Right ventricle myocardium superior (tissue), 1 donor: ENCODE data around the gene NFKB1. TPM values are rescaled to one million over a fixed set of nuclear protein-coding genes. Genes with fewer than 3 reads are reported as not detected.

ENCODE experiments used
- ATAC-seq: fragments of 200-7000 bp; cut with Tn5 transposase; one replicate; pipeline ENCODE4 v1.9.1; 2020; ENCODE audit warnings: mild to moderate bottlenecking; ENCODE audit not compliant: poor library complexity
- DNase-seq: peaks from one replicate; pipeline ENCODE4 v3.0.0-alpha.2; 2020
- intact Hi-C: fragments of 100-400 bp; cut with DNase I; formaldehyde crosslinking; loops from one replicate; pipeline ENCODE4 v1.11.2; 2022
- total RNA-seq: library from RNA; stranded (reverse); fragmentation: NEBNext Ultra II Directional; extraction: Animal tissue kit (Norgen Biotek cat#: 25700); gene quantifications from one replicate; pipeline ENCODE4 v1.2.1, GENCODE V29; 2021
- donor health status: DM: no; HTN: yes; CAD: no; lungs with severe emphysema.

Gene NFKB1
- total RNA-seq, 1 donor from 2014 or later, result 18.9 TPM

- ATAC-seq, result no peak
Measured at GRCh38 chr4:102632241-102633065, 131.3 kb downstream of the NFKB1 start.

GRCh38 chr4:102633100-102633499 lies 131.9 kb downstream of the NFKB1 start:
- ATAC-seq, result no peak
- no peak for DNase-seq
- intact Hi-C loops, result no loop called here

More at GRCh38 chr4:102632241-102633065, 131.3 kb downstream of the NFKB1 start:
- no peak for DNase-seq
- intact Hi-C loops, result no loop called here

DNA sequence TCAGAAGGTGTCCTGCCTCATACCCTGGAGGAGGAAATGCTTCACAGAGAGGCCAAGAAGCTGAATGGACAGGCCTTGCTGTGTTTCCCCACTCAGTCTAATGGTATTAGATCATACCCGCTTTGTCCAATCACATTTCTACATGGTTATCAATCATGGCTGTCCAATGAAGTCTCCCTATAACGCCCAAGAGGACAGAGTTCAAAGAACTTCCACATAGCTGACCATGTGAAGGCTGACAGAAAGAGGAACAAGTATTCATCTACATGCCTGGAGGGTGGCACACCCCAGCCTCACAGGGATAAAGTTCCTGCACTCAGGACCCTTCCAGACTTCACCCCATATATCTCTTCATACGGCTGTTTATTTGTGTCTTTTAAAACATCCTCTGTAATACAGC lies 136.2 kb downstream of the NFKB1 start:
- DNase-seq, result no peak
- intact Hi-C loops, result no loop called here
- ATAC-seq, result no peak

GRCh38 chr4:102638621-102639020 lies 137.5 kb downstream of the NFKB1 start:
- DNase-seq, result no peak
- no peak for ATAC-seq
- intact Hi-C loops, result no loop called here

DNA sequence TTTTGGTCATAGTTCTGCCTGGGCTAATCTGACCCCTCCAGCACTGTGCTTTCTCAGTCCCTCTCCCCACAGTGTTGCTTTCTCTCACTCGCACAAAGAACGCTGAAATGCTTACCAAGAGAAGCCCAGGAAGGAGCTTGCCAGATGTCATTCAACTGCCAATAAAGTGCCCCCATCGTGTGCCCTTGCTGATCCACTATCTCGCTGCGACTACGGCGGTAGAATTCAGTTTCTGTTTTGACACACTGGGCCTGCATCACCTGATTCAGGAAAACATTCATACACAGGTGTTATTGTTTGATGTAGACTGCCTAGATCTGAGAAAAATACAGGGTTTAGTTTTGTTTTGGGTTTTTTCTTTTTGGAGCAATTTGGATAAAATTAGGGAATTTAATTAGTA lies 138.4 kb downstream of the NFKB1 start:
- no peak for DNase-seq
- ATAC-seq, result no peak
- intact Hi-C loops, result no loop called here

- intact Hi-C loops, result no loop called here
- no peak for ATAC-seq
- DNase-seq, result no peak
Measured at GRCh38 chr4:102640669-102641068, 139.5 kb downstream of the NFKB1 start.

DNA sequence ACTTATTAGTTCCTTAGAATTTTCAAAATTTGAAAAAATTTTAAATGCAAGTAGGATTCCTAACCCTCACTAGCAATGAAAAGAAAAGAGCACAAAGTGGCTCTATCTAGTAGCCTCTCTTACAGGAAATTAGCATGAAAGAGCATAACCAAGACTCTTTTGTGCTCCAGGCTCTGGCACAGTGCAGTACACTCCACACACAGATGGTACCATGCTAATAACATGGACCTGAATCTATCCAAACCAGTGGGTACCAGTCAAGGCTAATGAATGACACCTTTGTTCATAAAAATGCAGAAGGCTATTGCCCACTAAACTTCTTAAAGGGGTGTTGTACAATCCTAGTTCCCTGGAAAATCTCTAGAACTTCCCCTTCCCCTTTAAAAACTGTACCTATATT lies 140.6 kb downstream of the NFKB1 start:
- ATAC-seq (no peak), DNase-seq (no peak)
- intact Hi-C loops, result no loop called here

DNA sequence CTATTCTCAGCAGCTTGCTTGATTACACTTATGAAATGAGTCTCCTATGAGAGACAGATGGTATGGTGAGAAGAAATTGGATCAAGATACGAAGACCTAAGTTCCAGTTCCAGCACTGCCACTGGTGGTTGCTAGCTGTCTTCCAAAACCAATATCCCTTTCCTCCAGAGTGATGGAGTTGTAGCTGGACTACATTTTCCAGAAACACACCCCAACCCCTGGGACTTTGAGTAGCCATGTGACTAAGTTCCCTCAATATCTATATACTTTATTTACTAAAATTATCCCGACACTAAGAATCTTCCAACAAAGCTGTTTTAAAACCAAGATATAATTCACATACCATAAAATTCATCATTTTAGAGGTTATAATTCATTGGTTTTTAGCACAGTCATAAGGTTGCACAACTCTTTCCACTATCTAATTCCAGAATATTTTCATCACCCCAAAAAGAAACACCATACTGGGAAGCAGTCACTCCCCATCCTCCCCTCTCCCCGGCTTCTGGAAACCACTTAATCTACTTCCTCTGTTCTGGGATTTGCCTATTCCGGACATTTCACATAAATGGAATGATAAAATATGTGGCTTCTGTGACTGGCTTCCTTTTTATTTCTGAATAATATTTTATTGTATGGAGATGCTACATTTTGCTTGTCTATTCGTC lies 141.6 kb downstream of the NFKB1 start:
- no peak for DNase-seq
- ATAC-seq, result peak; percentile 84
- intact Hi-C loops, result no loop called here

DNA sequence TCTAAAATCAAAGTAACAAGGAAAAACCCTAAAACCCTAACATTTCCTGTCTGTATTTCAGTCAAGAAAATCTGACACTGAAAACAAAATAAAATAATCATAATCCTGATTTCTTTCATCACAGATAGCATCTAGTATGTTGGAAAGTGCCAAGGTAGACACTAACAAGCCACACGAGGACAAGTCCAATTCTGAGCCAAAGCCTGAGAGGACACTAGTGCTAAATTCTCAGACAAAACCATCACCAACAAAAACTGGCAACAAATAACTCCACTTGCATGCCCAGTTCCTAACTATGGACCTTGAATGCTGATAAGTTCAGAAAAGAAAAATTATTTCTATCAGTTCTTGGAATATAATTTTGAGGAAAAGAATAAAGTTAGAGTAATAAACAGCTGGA lies 146.0 kb downstream of the NFKB1 start:
- DNase-seq (no peak), ATAC-seq (peak; percentile 47)
- intact Hi-C loops, result no loop called here

- intact Hi-C loops, result no loop called here
- ATAC-seq (no peak), DNase-seq (no peak)
Measured at GRCh38 chr4:102657206-102657605, 156.0 kb downstream of the NFKB1 start.

- intact Hi-C loops, result no loop called here
- ATAC-seq (no peak), DNase-seq (no peak)
Measured at GRCh38 chr4:102663073-102663472, 161.9 kb downstream of the NFKB1 start.

- intact Hi-C loops, result no loop called here
- ATAC-seq (no peak), DNase-seq (no peak)
Measured at GRCh38 chr4:102665527-102665926, 164.4 kb downstream of the NFKB1 start.

Other genes with a start within 250 kb of the NFKB1 start
- 1.6 TPM for gene SLC39A8, start 155.9 kb upstream of the NFKB1 start, total RNA-seq